Heart right ventricle (tissue), 16 donors: ENCODE measurements around the gene EPYC. TPM values are rescaled to one million over a fixed set of nuclear protein-coding genes. Genes with fewer than 3 reads are reported as not detected.

ENCODE experiments used
- ATAC-seq, 8 donors: fragments of 200-7000 bp; cut with Tn5 transposase; one replicate each; pipeline ENCODE4 v1.9.1; 2020; ENCODE audit warnings: mild to moderate bottlenecking in 8 of 8, moderate library complexity in 8 of 8, moderate number of reproducible peaks in 1 of 8
- DNase-seq, 2 donors: peaks; one replicate each; pipeline ENCODE4 v3.0.0-alpha.2; 2020
- H3K27ac ChIP-seq, 10 donors: fragments of 200-600 bp; sonication (generic) in 2 of 10; one replicate each; pipeline versions ENCODE4 v1.5.0 to v1.8.0; 2020 to 2022; ENCODE audit warnings: mild to moderate bottlenecking in 3 of 10
- H3K27me3 ChIP-seq, 7 donors: fragments of 200-600 bp; one replicate each; pipeline ENCODE4 v1.8.0; 2021 to 2022; ENCODE audit warnings: mild to moderate bottlenecking in 2 of 7
- H3K36me3 ChIP-seq, 9 donors: fragments of 200-600 bp; sonication (generic) in 1 of 9; one replicate each; pipeline versions ENCODE4 v1.5.0 to v1.8.0; 2020 to 2022; ENCODE audit warnings: mild to moderate bottlenecking in 2 of 9
- H3K4me1 ChIP-seq, 9 donors: fragments of 200-600 bp; sonication (generic) in 1 of 9; one replicate each; pipeline versions ENCODE4 v1.5.0 to v1.8.0; 2020 to 2022; ENCODE audit warnings: mild to moderate bottlenecking in 4 of 9
- H3K4me3 ChIP-seq, 10 donors: fragments of 200-600 bp; sonication (generic) in 2 of 10; one replicate each; pipeline versions ENCODE4 v1.5.0 to v1.8.0; 2020 to 2022; ENCODE audit warnings: mild to moderate bottlenecking in 7 of 10, moderate library complexity in 2 of 10
- H3K9me3 ChIP-seq, 11 donors: fragments of 200-600 bp in 10 of 11; sonication (generic) in 2 of 11; one replicate each; pipeline versions ENCODE4 v1.5.0 to v1.8.0; 2013 to 2022; ENCODE audit warnings: mild to moderate bottlenecking in 2 of 11, control low read depth in 1 of 11, moderate library complexity in 1 of 11
- CTCF ChIP-seq, 9 donors: fragments of 200-600 bp; sonication (generic) in 2 of 9; IDR thresholded peaks; one replicate each; pipeline versions ENCODE4 v1.5.0 to v1.8.0; 2021 to 2022; ENCODE audit warnings: antibody characterized with exemption in 9 of 9, mild to moderate bottlenecking in 5 of 9, moderate library complexity in 1 of 9
- WGBS, 2 donors: extraction: QIAGEN DNeasy Blood & Tissue Kit; methylation state at CpG; one replicate each; pipeline ENCODE4 v1.1.7; 2013; ENCODE audit warnings: inconsistent platforms in 1 of 2; 5-methylcytosine and 5-hydroxymethylcytosine counted together
- intact Hi-C, 10 donors: fragments of 100-400 bp; cut with DNase I; formaldehyde crosslinking; loops; one replicate each; pipeline versions ENCODE4 v1.11.1 to v1.14.2; 2022
- polyA plus RNA-seq, 2 donors: library from polyadenylated mRNA; stranded (reverse); fragments of 200-250 nt; gene quantifications; one replicate each; pipeline ENCODE4 v1.2.3, GENCODE V29; 2013
- total RNA-seq, 10 donors: library from RNA; stranded (reverse); fragmentation: NEBNext Ultra II Directional in 3 of 10; extraction: Animal tissue kit (Norgen Biotek cat#: 25700) in 3 of 10; gene quantifications; one replicate each; pipeline versions ENCODE4 v1.2.1 to v1.2.4, GENCODE V29; 2021 to 2023
- donor health status: Arrhythmogenic right ventricular cardiomyopathy.
- donor health status: ischemic (EF 13 %, LVEDD 7.1; RV severe dilation, severe dysfunction).
- donor health status: healthy with polysubstance abuse.
- donor health status: DM: no; HTN: yes; CAD: no.
- donor health status: DM: no; HTN: no; CAD: no.
- donor health status: ischemic (EF 25% LVEDD 6.9; RV normal size, moderate dysfunction).
- donor health status: ischemic (EF 25% LVEDD 5.7; RV mildly dilated, moderate dysfunction).
- donor health status: healthy.
- donor health status: DM: yes; HTN: yes; CAD: no.
- donor health status: Ischemic cardiomyopathy.
- donor health status: ischemic (EF 35%, LVEDD 5.7; RV mildly dilated, moderate dysfunction).
- donor health status: nonischemic (EF 11% LVEDD 7.7; RV severe dilation, severe dysfunction).
- donor health status: DM: yes; HTN: yes; CAD: no.
- donor health status: PGD.
- donor health status: ischemic (EF 29% LVEDD 5.4; RV normal size, mild dysfunction).
- donor health status: nonischemic (EF 23%, LVEDD 6.1; RV moderate dilation, normal function).

EPYC gene
- total and polyA plus RNA-seq, 12 donors = not detected

- intact Hi-C loops = no loop called here
- Histone ChIP-seq H3K36me3 (no peaks in the 10 kb centered on the region), H3K4me1 (peaks cover 0 to 4% (median 0%) of the 10 kb centered on the region in 9 donors), H3K27me3 (no peaks in the 10 kb centered on the region), H3K4me3 (no peak overlapping the region), H3K27ac (no peak overlapping the region), H3K9me3 (peaks cover 0 to under 1% (median 0%) of the 10 kb centered on the region in 11 donors)
- DNase-seq (no peak), ATAC-seq (no peak)
- no peak for TF ChIP-seq CTCF (IDR thresholded peaks at IDR 0.05)
- 80 to 86% methylated on average over 3 of the region's 3 CpGs for WGBS, 2 donors
These were observed 12.8 kb downstream of the EPYC start for GRCh38 chr12:90991952-90992465.

GRCh38 chr12:90990611-90991010 lies 14.2 kb downstream of the EPYC start:
- peak overlapping the region in 6 of 10 donors; percentile 17 to 57 (median 25) for H3K27ac ChIP-seq

GRCh38 chr12:90989686-90990111 lies 15.1 kb downstream of the EPYC start:
- 69 to 79% methylated on average over 1 of the region's 1 CpG for WGBS, 2 donors
- peaks cover 0 to 10% (median 0%) of the 10 kb centered on the region in 11 donors for H3K9me3 ChIP-seq
- H3K4me3 ChIP-seq = no peak overlapping the region
- intact Hi-C loops = loop anchor here in 3 of 10 donors (10.0 kb wide), 4 partner anchors 105 to 1065 kb away; no protein-coding TSS in a partner anchor
- peaks cover 0 to 4% (median 0%) of the 10 kb centered on the region in 9 donors for H3K4me1 ChIP-seq
- peak in 1 of 2 donors; percentile 8 for DNase-seq
- TF ChIP-seq CTCF (IDR thresholded peaks at IDR 0.05) = no peak
- H3K27ac ChIP-seq = peak overlapping the region in 4 of 10 donors; percentile 17 to 56 (median 48)
- peak in 6 of 8 donors; percentile 70 to 91 (median 79) for ATAC-seq
- no peaks in the 10 kb centered on the region for H3K27me3 ChIP-seq
- H3K36me3 ChIP-seq = no peaks in the 10 kb centered on the region

More at GRCh38 chr12:90990611-90991010, 14.2 kb downstream of the EPYC start:
- H3K4me1 ChIP-seq = peaks cover 0 to 4% (median 0%) of the 10 kb centered on the region in 9 donors
- intact Hi-C loops = no loop called here
- no peak for ATAC-seq
- H3K4me3 ChIP-seq = no peak overlapping the region
- H3K9me3 ChIP-seq = peaks cover 0 to 10% (median 0%) of the 10 kb centered on the region in 11 donors
- H3K36me3 ChIP-seq = no peaks in the 10 kb centered on the region
- WGBS, 2 donors = 48 to 50% methylated on average over 3 of the region's 3 CpGs
- no peaks in the 10 kb centered on the region for H3K27me3 ChIP-seq
- no peak for DNase-seq
- TF ChIP-seq CTCF (IDR thresholded peaks at IDR 0.05) = no peak

GRCh38 chr12:90987520-90987919 lies 17.3 kb downstream of the EPYC start:
- Histone ChIP-seq H3K9me3 (peaks cover 0 to 14% (median 0%) of the 10 kb centered on the region in 11 donors), H3K27me3 (no peaks in the 10 kb centered on the region), H3K4me3 (no peak overlapping the region), H3K36me3 (no peaks in the 10 kb centered on the region), H3K4me1 (peaks cover 0 to 4% (median 0%) of the 10 kb centered on the region in 9 donors), H3K27ac (peak overlapping the region in 1 of 10 donors; percentile 54)
- ATAC-seq (no peak), DNase-seq (no peak)
- TF ChIP-seq CTCF (IDR thresholded peaks at IDR 0.05) = peak in 1 of 9 donors; percentile 3
- 94 to 97% methylated on average over 1 of the region's 1 CpG for WGBS, 2 donors
- intact Hi-C loops = loop anchor here in 3 of 10 donors (10.0 kb wide), 4 partner anchors 107 to 1067 kb away; no protein-coding TSS in a partner anchor
